HG02571 (cell line): ENCODE measurements around the gene RAB17.
"Not testable (repeated sequence)": the region's sequence is repeated elsewhere in the genome, so short reads cannot be mapped to it uniquely, and the experiment has no call there.

ENCODE experiments used
- ATAC-seq: cut with Tn5 transposase; IDR thresholded peaks from one replicate; pipeline ENCODE4 v1.9.1; 2021; ENCODE audit warnings: mild to moderate bottlenecking, moderate library complexity; ENCODE audit not compliant: unreplicated experiment

The RAB17 gene

GRCh38 chr2:237600205-237600846 lies 9.8 kb upstream of the RAB17 start:
- ATAC-seq: no peak

GRCh38 chr2:237599465-237600110 lies 9.1 kb upstream of the RAB17 start:
- no peak for ATAC-seq

GRCh38 chr2:237598468-237599208 lies 8.1 kb upstream of the RAB17 start:
- no peak for ATAC-seq

GRCh38 chr2:237597196-237598145 lies 6.9 kb upstream of the RAB17 start:
- no peak for ATAC-seq

- ATAC-seq: no peak
These were observed 6.1 kb upstream of the RAB17 start for GRCh38 chr2:237596520-237597195.

- ATAC-seq: not testable (repeated sequence)
These were observed 5.4 kb upstream of the RAB17 start for GRCh38 chr2:237595829-237596519.

- no peak for ATAC-seq
These were observed 4.0 kb upstream of the RAB17 start for GRCh38 chr2:237594514-237594871.

- ATAC-seq: no peak
These were observed 3.2 kb upstream of the RAB17 start for GRCh38 chr2:237593596-237594320.

GRCh38 chr2:237593036-237593435 lies 2.5 kb upstream of the RAB17 start:
- no peak for ATAC-seq

GRCh38 chr2:237592425-237592980 lies 2.0 kb upstream of the RAB17 start:
- no peak for ATAC-seq

GRCh38 chr2:237591141-237591881 lies 777 bp upstream of the RAB17 start:
- no peak for ATAC-seq

GRCh38 chr2:237588044-237588696 lies 2.4 kb downstream of the RAB17 start:
- ATAC-seq: no peak

- ATAC-seq: no peak
These were observed 4.8 kb downstream of the RAB17 start for GRCh38 chr2:237585590-237586221.

- no peak for ATAC-seq
These were observed 6.9 kb downstream of the RAB17 start for GRCh38 chr2:237583385-237584295.

- no peak for ATAC-seq
These were observed 8.5 kb downstream of the RAB17 start for GRCh38 chr2:237581751-237582746.
